Esophagus (tissue), 2 donors: Measurements from ENCODE around the gene ZNF827. TPM values are rescaled to one million over a fixed set of nuclear protein-coding genes. Genes with fewer than 3 reads are reported as not detected.
"Not testable (repeated sequence)": the region's sequence is repeated elsewhere in the genome, so short reads cannot be mapped to it uniquely, and the experiment has no call there.

Experiments used
- H3K27ac ChIP-seq, 2 donors: one replicate each; pipeline ENCODE4 v1.5.1; 2013; ENCODE audit warnings: low read depth in 2 of 2, mild to moderate bottlenecking in 2 of 2, inconsistent platforms in 1 of 2, low read length in 1 of 2, moderate library complexity in 1 of 2
- H3K27me3 ChIP-seq, 2 donors: one replicate each; pipeline ENCODE4 v1.6.1; 2013; ENCODE audit warnings: low read length in 2 of 2, control low read depth in 1 of 2, mild to moderate bottlenecking in 1 of 2; ENCODE audit not compliant: insufficient read depth in 2 of 2, control insufficient read depth in 1 of 2
- H3K36me3 ChIP-seq, 2 donors: one replicate each; pipeline ENCODE4 v1.6.1; 2013; ENCODE audit warnings: low read length in 1 of 2; ENCODE audit not compliant: control insufficient read depth in 2 of 2, insufficient read depth in 2 of 2
- H3K4me1 ChIP-seq, 2 donors: one replicate each; pipeline ENCODE4 v1.6.1; 2013; ENCODE audit warnings: low read length in 1 of 2; ENCODE audit not compliant: control insufficient read depth in 2 of 2, insufficient read depth in 2 of 2
- H3K4me3 ChIP-seq, 2 donors: one replicate each; pipeline ENCODE4 v1.5.1; 2013; ENCODE audit warnings: low read length in 2 of 2, mild to moderate bottlenecking in 2 of 2, low read depth in 1 of 2, moderate library complexity in 1 of 2
- H3K9me3 ChIP-seq, 2 donors: one replicate each; pipeline ENCODE4 v1.6.1; 2013; ENCODE audit warnings: mild to moderate bottlenecking in 2 of 2, low read depth in 1 of 2, low read length in 1 of 2, moderate library complexity in 1 of 2; ENCODE audit not compliant: control insufficient read depth in 2 of 2, insufficient read depth in 1 of 2
- WGBS, 2 donors: extraction: QIAGEN DNeasy Blood & Tissue Kit; methylation state at CpG; one replicate each; pipeline ENCODE4 v1.1.7; 2013; 5-methylcytosine and 5-hydroxymethylcytosine counted together
- polyA plus RNA-seq, 2 donors: library from polyadenylated mRNA; stranded (reverse); fragments of 200-250 nt; gene quantifications; one replicate each; pipeline ENCODE4 v1.2.3, GENCODE V29; 2013
- donor health status: healthy with polysubstance abuse.
- donor health status: Bipolar disorder and iron deficiency.

ZNF827 gene
- polyA plus RNA-seq, 2 donors = 1.6 to 2.0 TPM

- 60 to 64% methylated on average over 3 of the region's 3 CpGs for whole genome bisulfite sequencing, 2 donors
- H3K4me3 ChIP-seq = no peak overlapping the region
Observed at GRCh38 chr4:145840162-145840768, 98.4 kb downstream of the ZNF827 start.

GRCh38 chr4:145839151-145839550 is 99.5 kb downstream of the ZNF827 start:
- Histone ChIP-seq H3K9me3 (no peaks in the 10 kb centered on the region), H3K27ac (no peak overlapping the region), H3K36me3 (no peaks in the 10 kb centered on the region), H3K27me3 (no peaks in the 10 kb centered on the region), H3K4me1 (no peaks in the 10 kb centered on the region), H3K4me3 (no peak overlapping the region)
- WGBS, 2 donors = 87 to 92% methylated on average over 10 of the region's 10 CpGs

More at GRCh38 chr4:145840162-145840768, 98.4 kb downstream of the ZNF827 start:
- no peak overlapping the region for H3K27ac ChIP-seq
- H3K9me3 ChIP-seq = no peaks in the 10 kb centered on the region
- no peaks in the 10 kb centered on the region for H3K4me1 ChIP-seq
- H3K36me3 ChIP-seq = no peaks in the 10 kb centered on the region
- no peaks in the 10 kb centered on the region for H3K27me3 ChIP-seq

GRCh38 chr4:145832384-145832783 is 106.2 kb downstream of the ZNF827 start:
- not testable (repeated sequence) for H3K27me3 ChIP-seq, H3K27ac ChIP-seq, H3K9me3 ChIP-seq, H3K4me1 ChIP-seq, H3K36me3 ChIP-seq, H3K4me3 ChIP-seq
- 91 to 93% methylated on average over 4 of the region's 4 CpGs for WGBS, 2 donors

- Histone ChIP-seq H3K4me1 (no peaks in the 10 kb centered on the region), H3K27ac (no peak overlapping the region), H3K4me3 (no peak overlapping the region), H3K27me3 (no peaks in the 10 kb centered on the region), H3K9me3 (no peaks in the 10 kb centered on the region), H3K36me3 (no peaks in the 10 kb centered on the region)
- 87 to 89% methylated on average over 3 of the region's 3 CpGs for WGBS, 2 donors
Observed at GRCh38 chr4:145830699-145831098, 107.9 kb downstream of the ZNF827 start.

- 57 to 65% methylated on average over 5 of the region's 5 CpGs for WGBS, 2 donors
- no peaks in the 10 kb centered on the region for H3K9me3 ChIP-seq
- H3K27ac ChIP-seq = no peak overlapping the region
- H3K4me3 ChIP-seq = no peak overlapping the region
- peaks cover 0 to 4% of the 10 kb centered on the region in 2 donors for H3K36me3 ChIP-seq
- H3K27me3 ChIP-seq = no peaks in the 10 kb centered on the region
- H3K4me1 ChIP-seq = no peaks in the 10 kb centered on the region
Observed at GRCh38 chr4:145829629-145830395, 108.8 kb downstream of the ZNF827 start.

- H3K27ac ChIP-seq = no peak overlapping the region
- WGBS, 2 donors = 72 to 73% methylated on average over 3 of the region's 3 CpGs
- H3K4me3 ChIP-seq = no peak overlapping the region
Observed at GRCh38 chr4:145828802-145829485, 109.7 kb downstream of the ZNF827 start.

GRCh38 chr4:145827885-145828284 is 110.7 kb downstream of the ZNF827 start:
- Histone ChIP-seq H3K36me3 (peaks cover 0 to 4% of the 10 kb centered on the region in 2 donors), H3K4me1 (no peaks in the 10 kb centered on the region), H3K9me3 (no peaks in the 10 kb centered on the region), H3K27ac (no peak overlapping the region), H3K27me3 (no peaks in the 10 kb centered on the region), H3K4me3 (no peak overlapping the region)
- WGBS, 2 donors = 89 to 91% methylated on average over 11 of the region's 11 CpGs

More at GRCh38 chr4:145828802-145829485, 109.7 kb downstream of the ZNF827 start:
- Histone ChIP-seq H3K4me1 (no peaks in the 10 kb centered on the region), H3K9me3 (no peaks in the 10 kb centered on the region), H3K27me3 (no peaks in the 10 kb centered on the region), H3K36me3 (peaks cover 0 to 4% of the 10 kb centered on the region in 2 donors)

- Histone ChIP-seq H3K9me3 (no peaks in the 10 kb centered on the region), H3K4me1 (no peaks in the 10 kb centered on the region), H3K27ac (no peak overlapping the region), H3K27me3 (no peaks in the 10 kb centered on the region), H3K36me3 (peaks cover 0 to 4% of the 10 kb centered on the region in 2 donors), H3K4me3 (no peak overlapping the region)
- 97% methylated on average over 7 of the region's 7 CpGs for WGBS, 2 donors
Observed at GRCh38 chr4:145825255-145825654, 113.4 kb downstream of the ZNF827 start.

- no peak overlapping the region for H3K4me3 ChIP-seq
- no peaks in the 10 kb centered on the region for H3K9me3 ChIP-seq
- no peaks in the 10 kb centered on the region for H3K4me1 ChIP-seq
- WGBS, 2 donors = 88 to 92% methylated on average over 3 of the region's 3 CpGs
- no peak overlapping the region for H3K27ac ChIP-seq
- no peaks in the 10 kb centered on the region for H3K27me3 ChIP-seq
- H3K36me3 ChIP-seq = peaks cover 0 to 4% of the 10 kb centered on the region in 2 donors
Observed at GRCh38 chr4:145824463-145824862, 114.2 kb downstream of the ZNF827 start.
